ENCODE measurements around the gene DISC1.

DNA sequence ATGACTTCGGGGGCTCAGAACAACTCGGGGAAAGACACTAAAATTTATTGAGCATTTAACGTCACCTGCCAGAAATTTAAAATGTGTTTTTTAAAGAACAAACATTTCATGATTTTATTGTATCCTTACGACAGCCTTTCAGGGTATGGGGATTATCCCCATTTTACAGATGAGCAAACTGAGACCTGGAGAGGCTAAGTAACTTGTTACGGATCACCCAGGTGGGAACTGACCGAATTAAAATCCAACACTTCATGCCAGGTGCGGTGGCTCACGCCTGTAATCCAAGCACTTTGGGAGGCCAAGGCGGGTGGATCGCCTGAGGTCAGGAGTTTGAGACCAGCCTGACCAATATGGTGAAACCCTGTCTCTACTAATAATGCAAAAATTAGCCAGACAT lies 50.9 kb downstream of the DISC1 start:
- TF ChIP-seq, protein P1, sequence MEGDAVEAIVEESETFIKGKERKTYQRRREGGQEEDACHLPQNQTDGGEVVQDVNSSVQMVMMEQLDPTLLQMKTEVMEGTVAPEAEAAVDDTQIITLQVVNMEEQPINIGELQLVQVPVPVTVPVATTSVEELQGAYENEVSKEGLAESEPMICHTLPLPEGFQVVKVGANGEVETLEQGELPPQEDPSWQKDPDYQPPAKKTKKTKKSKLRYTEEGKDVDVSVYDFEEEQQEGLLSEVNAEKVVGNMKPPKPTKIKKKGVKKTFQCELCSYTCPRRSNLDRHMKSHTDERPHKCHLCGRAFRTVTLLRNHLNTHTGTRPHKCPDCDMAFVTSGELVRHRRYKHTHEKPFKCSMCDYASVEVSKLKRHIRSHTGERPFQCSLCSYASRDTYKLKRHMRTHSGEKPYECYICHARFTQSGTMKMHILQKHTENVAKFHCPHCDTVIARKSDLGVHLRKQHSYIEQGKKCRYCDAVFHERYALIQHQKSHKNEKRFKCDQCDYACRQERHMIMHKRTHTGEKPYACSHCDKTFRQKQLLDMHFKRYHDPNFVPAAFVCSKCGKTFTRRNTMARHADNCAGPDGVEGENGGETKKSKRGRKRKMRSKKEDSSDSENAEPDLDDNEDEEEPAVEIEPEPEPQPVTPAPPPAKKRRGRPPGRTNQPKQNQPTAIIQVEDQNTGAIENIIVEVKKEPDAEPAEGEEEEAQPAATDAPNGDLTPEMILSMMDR (IDR thresholded peaks at IDR 0.05): no peak
- TF ChIP-seq POLR2A (IDR thresholded peaks at IDR 0.05): no peak
